Glutamatergic neuron (in vitro differentiated cells): ENCODE results near the gene TGM3. TPM values are rescaled to one million over a fixed set of nuclear protein-coding genes. Genes with fewer than 3 reads are reported as not detected.

Experiments used
- DNase-seq: peaks from one replicate; pipeline ENCODE4 v3.0.0; 2022
- H3K27ac Mint-ChIP-seq: one replicate; pipeline ENCODE4 v1.8.0; 2020; ENCODE audit warnings: mild to moderate bottlenecking, mixed read lengths, inconsistent platforms; ENCODE audit not compliant: unreplicated experiment
- H3K27me3 Mint-ChIP-seq: one replicate; pipeline ENCODE4 v1.8.0; 2020; ENCODE audit warnings: mild to moderate bottlenecking, moderate library complexity, mixed read lengths, inconsistent platforms; ENCODE audit not compliant: unreplicated experiment
- H3K36me3 Mint-ChIP-seq: one replicate; pipeline ENCODE4 v1.8.0; 2020; ENCODE audit warnings: mild to moderate bottlenecking, mixed read lengths, inconsistent platforms; ENCODE audit not compliant: unreplicated experiment
- H3K4me1 Mint-ChIP-seq: one replicate; pipeline ENCODE4 v1.8.0; 2020; ENCODE audit warnings: mild to moderate bottlenecking, low read depth, mixed read lengths, inconsistent platforms; ENCODE audit not compliant: unreplicated experiment
- H3K4me3 Mint-ChIP-seq: one replicate; pipeline ENCODE4 v1.8.0; 2020; ENCODE audit warnings: mild to moderate bottlenecking, mixed read lengths, inconsistent platforms; ENCODE audit not compliant: unreplicated experiment
- H3K9me3 Mint-ChIP-seq: one replicate; pipeline ENCODE4 v1.8.0; 2020; ENCODE audit warnings: mild to moderate bottlenecking, moderate library complexity, mixed read lengths, inconsistent platforms; ENCODE audit not compliant: unreplicated experiment
- total RNA-seq: library from RNA; stranded (reverse); fragmentation: NEBNext Ultra II Directional; extraction: Animal tissue kit (Norgen Biotek cat#: 25700); gene quantifications from one replicate; pipeline ENCODE4 v1.2.1, GENCODE V29; 2021; ENCODE audit not compliant: unreplicated experiment
- TF ChIP-seq, protein P1 (sequence below): fragments of 200-600 bp; sonication (generic); IDR thresholded peaks from one replicate; pipeline ENCODE4 v1.5.0; 2021; ENCODE audit not compliant: partially characterized antibody, unreplicated experiment

Gene TGM3
- total RNA-seq, 1 donor from 2014 or later = not detected

DNA sequence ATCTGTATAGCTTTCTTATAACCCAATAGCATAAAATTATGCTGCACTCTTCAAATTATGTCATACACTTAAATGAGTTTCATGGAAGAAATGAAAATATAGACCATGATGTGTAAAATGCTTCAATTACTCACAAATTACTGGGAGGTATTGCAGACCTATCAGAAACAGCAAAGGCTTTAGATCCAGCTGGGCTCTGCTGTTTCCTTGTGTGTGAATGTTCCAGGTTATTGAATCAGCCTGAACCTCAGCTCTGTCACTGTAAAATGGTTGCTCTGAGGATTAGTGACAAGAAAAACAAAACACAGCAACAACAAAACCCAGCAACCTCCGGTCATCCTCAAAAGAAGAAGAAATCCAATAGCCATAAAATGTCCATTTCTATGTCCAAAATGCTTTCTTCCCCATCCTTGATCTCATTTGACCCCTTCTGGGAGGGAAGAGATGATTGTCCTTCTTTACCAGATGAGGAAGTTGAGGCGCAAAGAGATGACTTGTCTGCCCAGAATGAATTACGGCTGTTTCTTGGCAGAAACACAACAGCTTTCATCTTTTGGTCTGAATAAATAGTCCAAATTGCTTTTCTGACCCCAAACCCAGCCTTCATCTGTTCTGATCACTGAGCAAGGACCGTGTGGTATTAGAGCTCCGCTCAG is 42.7 kb downstream of the TGM3 start:
- H3K4me3 Mint-ChIP-seq = no peak overlapping the region
- no peak overlapping the region for H3K27ac Mint-ChIP-seq
- peaks cover 1% of the 10 kb centered on the region for H3K4me1 Mint-ChIP-seq
- H3K36me3 Mint-ChIP-seq = no peaks in the 10 kb centered on the region
- H3K9me3 Mint-ChIP-seq = peaks cover 3% of the 10 kb centered on the region
- no peak for DNase-seq
- TF ChIP-seq, protein P1, sequence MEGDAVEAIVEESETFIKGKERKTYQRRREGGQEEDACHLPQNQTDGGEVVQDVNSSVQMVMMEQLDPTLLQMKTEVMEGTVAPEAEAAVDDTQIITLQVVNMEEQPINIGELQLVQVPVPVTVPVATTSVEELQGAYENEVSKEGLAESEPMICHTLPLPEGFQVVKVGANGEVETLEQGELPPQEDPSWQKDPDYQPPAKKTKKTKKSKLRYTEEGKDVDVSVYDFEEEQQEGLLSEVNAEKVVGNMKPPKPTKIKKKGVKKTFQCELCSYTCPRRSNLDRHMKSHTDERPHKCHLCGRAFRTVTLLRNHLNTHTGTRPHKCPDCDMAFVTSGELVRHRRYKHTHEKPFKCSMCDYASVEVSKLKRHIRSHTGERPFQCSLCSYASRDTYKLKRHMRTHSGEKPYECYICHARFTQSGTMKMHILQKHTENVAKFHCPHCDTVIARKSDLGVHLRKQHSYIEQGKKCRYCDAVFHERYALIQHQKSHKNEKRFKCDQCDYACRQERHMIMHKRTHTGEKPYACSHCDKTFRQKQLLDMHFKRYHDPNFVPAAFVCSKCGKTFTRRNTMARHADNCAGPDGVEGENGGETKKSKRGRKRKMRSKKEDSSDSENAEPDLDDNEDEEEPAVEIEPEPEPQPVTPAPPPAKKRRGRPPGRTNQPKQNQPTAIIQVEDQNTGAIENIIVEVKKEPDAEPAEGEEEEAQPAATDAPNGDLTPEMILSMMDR = no peak
- H3K27me3 Mint-ChIP-seq = no peaks in the 10 kb centered on the region

DNA sequence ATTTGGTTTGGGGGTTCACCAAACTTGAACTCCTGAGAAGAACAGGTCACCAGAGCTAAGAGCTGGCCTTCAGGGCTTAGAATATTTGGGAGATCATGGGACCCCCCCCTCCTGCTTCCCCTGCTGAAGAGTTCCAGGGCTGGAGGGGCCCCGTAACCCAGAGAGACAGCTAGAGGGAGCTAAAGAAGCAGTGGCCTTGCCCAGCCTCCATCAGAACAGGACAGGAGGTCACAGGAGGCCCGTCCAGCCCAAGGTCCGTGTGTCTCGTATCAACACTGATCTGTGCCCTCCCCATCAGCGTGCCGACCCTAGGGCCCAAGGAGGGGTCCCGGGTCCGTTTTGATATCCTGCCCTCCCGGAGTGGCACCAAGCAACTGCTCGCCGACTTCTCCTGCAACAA is 44.3 kb downstream of the TGM3 start:
- H3K27ac Mint-ChIP-seq = no peak overlapping the region
- DNase-seq = no peak
- H3K4me3 Mint-ChIP-seq = no peak overlapping the region

DNA sequence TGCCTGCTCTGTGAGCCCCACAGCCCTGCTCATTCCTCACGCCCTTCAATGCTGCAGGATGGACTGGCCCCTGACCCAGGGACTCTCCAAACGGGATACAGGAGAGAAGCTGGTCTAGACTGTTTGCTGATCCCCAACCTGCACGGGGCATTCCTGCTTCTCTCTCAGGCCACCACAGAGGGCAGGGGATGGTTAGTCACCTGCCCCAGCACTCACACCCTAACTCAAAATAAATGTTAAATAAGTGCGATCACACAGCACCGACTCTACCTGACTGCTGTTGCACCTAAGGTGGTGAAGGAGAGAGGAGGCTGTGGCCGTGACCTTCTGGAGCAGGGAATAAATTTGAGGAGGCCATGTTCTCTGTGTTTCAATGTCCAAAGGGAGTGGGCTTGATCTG is 45.0 kb downstream of the TGM3 start:
- H3K9me3 Mint-ChIP-seq = peaks cover 3% of the 10 kb centered on the region
- H3K27me3 Mint-ChIP-seq = peaks cover 3% of the 10 kb centered on the region
- TF ChIP-seq, protein P1 = no peak
- no peak for DNase-seq
- H3K27ac Mint-ChIP-seq = no peak overlapping the region
- H3K4me3 Mint-ChIP-seq = no peak overlapping the region
- no peaks in the 10 kb centered on the region for H3K36me3 Mint-ChIP-seq
- H3K4me1 Mint-ChIP-seq = peaks cover 1% of the 10 kb centered on the region

More for the DNA sequence above, 44.3 kb downstream of the TGM3 start:
- H3K27me3 Mint-ChIP-seq = no peaks in the 10 kb centered on the region
- peaks cover 3% of the 10 kb centered on the region for H3K9me3 Mint-ChIP-seq
- peaks cover 1% of the 10 kb centered on the region for H3K4me1 Mint-ChIP-seq
- TF ChIP-seq, protein P1 = no peak
- no peaks in the 10 kb centered on the region for H3K36me3 Mint-ChIP-seq

DNA sequence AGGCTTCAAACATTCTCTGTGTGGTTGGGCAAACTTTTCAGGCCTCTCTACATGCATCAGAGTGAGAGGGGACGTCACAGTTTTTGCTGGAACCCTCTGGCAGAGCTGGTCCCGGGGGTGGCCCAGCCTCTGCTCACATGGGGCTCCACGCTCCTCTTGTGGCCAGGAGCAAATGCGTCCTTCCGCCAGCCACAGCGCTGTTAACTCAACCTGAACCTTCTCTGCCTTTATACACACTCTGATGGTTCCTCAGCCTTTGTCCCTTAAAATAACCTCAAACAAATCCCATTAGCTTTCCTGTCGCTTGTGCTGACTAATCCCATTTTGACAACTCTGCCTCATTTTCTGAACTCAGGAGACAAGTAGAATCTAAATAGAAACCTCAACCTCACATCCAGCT is 45.5 kb downstream of the TGM3 start:
- DNase-seq = no peak
- TF ChIP-seq, protein P1 = no peak
- Mint-ChIP-seq H3K4me1 (no peaks in the 10 kb centered on the region), H3K36me3 (no peaks in the 10 kb centered on the region), H3K9me3 (peaks cover 3% of the 10 kb centered on the region), H3K4me3 (no peak overlapping the region), H3K27ac (no peak overlapping the region), H3K27me3 (peaks cover 3% of the 10 kb centered on the region)

DNA sequence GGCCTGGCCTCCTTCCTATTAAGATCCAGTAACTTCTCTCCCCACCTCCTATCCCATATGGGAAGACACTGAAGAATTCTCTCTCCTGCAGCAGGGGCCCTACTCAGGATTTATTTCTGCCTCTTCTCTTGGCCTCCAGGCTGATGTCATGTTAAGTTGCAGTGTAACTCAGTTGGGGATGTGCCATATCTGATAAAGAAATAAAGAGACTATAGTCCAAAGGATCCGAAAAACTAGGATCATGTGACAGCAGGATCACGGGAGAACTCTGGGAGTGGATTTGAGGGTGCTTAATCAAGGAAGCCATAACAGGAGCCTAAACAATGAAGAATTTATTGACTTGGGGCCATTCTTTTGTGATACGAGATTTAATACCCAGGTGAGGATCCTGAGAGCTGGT is 46.4 kb downstream of the TGM3 start:
- Mint-ChIP-seq H3K27me3 (peaks cover 3% of the 10 kb centered on the region), H3K4me1 (no peaks in the 10 kb centered on the region), H3K36me3 (no peaks in the 10 kb centered on the region), H3K9me3 (peaks cover 3% of the 10 kb centered on the region), H3K4me3 (no peak overlapping the region), H3K27ac (no peak overlapping the region)
- no peak for DNase-seq
- TF ChIP-seq, protein P1 = no peak
